Measurements from ENCODE around the gene DAPK3. TPM values are rescaled to one million over a fixed set of nuclear protein-coding genes. Genes with fewer than 3 reads are reported as not detected.
"Not testable (repeated sequence)": the region's sequence is repeated elsewhere in the genome, so short reads cannot be mapped to it uniquely, and the experiment has no call there.

The DAPK3 gene
- total RNA-seq, 2 donors from 2014 or later = 64.5 to 94.9 TPM

DNA sequence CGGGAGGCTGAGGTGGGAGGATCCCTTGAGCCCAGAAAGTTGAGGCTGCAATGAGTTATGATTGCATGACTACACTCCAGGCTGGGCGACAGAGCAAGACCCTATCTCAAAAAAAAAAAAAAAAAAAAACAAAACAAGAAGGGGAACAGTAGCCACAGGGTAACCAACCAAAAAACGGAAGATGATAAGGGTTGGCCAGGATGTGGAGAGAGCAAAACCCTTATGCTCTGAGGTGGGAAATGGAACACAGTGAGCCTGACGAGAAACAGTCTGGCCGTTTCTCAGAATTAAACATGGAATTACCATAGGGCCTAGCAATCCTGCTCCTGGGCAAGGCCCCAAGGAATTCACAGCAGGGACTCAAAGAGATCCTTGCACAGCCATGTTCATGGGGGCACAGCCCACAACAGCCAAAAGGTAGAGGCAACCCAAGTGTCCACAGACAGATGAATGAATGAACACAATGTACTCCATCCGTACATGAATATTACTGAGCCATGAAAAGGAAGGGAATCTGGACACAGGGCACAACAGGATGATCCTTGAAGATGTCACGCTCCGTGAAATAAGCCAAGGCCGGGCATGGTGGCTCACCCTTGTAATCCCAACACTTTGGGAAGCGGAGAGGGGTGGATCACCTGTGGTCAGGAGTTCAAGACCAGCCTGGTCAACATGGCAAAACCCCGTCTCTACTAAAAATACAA, 26.7 kb downstream of the DAPK3 start:
- intact Hi-C loops (cut with DNase I) = no loop called here

DNA sequence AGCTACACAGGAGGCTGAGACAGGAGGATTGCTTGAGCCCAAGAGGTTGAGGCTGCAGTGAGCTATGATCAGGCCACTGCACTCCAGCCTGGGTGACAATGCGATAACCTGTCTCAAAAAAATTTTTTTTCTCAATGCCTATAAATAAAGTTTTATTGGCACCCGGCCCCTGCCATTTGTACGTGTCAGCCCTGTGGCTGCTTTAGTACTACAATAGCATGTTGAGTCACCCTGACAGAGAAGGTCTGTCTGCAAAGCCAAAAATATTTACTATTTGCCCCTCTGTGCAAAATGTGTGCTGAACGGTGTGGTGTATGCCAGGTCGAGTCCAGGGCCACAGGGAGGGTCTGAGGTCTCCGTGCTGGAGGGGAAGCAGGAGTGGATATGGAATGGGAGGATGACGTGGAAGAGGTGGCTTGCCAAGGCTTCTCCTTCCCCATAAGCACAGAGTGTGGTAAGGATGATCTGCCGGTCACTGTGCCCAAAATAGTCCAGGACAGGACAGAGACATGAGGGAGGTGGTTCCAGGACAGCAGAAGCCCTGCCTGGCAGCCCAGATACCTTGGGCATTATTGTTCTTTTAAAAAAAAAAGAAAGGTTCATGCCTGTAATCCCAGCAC, 28.0 kb downstream of the DAPK3 start:
- DNase-seq (ENCODE audit: low spot score) = no peak
- intact Hi-C loops (cut with DNase I) = no loop called here

More for the DNA sequence above, 26.7 kb downstream of the DAPK3 start:
- DNase-seq (ENCODE audit: low spot score) = no peak

DNA sequence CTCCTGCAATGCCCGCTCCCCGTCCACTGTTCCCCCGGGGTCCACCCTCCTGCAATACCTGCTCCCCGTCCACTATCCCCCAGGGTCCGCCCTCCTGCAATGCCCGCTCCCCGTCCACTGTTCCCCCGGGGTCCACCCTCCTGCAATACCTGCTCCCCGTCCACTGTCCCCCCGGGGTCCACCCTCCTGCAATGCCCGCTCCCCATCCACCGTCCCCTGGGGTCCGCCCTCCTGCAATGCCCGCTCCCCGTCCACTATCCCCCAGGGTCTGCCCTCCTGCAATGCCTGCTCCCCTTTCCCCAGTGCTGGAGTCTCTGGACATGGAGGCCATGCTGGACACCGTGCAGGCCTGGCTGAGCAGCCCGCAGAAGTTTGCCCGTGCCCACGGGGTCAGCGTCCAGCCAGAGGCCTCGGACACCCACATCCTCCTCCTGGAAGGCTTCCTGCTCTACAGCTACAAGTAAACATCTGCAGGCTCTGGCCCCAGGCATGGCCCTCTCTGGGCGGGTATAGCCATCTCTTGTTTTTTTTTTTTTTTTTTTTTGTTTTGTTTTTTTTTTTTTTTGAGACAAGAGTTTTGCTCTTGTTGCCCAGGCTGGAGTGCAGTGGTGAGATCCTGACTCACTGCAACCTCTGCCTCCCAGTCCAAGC, 32.5 kb downstream of the DAPK3 start:
- intact Hi-C loops (cut with DNase I) = not testable (repeated sequence)

DNA sequence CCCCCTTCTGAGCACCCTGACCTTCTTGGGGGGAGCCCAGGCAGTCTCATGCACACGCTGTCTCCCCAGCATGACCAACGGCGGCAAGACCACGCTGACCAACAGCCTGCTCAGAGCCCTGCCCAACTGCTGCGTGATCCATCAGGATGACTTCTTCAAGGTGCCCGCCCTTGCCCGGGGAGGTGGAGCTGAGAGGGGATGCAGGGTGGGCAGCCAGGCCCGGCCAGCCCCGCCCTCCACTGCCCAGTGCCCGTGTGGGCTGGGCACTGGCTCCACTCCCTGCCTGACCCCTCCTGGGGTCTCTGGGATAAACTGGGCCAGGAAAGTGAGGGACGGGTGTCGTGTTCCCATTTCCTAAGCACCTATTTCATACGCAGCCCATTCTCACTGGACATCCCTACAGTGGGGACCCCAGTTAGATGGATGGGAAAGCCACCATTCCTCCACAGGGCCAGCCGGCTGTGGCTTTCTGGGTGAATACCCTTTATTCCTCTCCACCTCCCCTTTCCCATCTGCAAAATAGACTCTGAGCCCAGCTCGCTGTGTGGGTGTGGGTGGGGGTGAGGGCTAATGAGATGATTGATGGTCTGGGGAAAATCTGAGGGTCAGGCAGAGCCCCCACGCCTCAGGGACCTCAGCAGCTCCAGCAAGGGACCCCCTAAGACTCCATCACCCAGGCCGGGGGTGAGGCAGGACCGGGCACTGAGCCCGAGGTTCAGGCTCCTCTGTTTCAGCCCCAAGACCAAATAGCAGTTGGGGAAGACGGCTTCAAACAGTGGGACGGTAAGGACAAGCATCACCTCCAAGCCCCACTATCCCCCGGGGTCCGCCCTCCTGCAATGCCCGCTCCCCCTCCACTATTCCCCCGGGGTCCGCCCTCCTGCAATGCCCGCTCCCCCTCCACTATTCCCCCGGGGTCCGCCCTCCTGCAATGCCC, 34.1 kb downstream of the DAPK3 start:
- DNase-seq (ENCODE audit: low spot score) = no peak
- intact Hi-C loops (cut with DNase I) = no loop called here

More for the DNA sequence above, 32.5 kb downstream of the DAPK3 start:
- DNase-seq (ENCODE audit: low spot score) = not testable (repeated sequence)

DNA sequence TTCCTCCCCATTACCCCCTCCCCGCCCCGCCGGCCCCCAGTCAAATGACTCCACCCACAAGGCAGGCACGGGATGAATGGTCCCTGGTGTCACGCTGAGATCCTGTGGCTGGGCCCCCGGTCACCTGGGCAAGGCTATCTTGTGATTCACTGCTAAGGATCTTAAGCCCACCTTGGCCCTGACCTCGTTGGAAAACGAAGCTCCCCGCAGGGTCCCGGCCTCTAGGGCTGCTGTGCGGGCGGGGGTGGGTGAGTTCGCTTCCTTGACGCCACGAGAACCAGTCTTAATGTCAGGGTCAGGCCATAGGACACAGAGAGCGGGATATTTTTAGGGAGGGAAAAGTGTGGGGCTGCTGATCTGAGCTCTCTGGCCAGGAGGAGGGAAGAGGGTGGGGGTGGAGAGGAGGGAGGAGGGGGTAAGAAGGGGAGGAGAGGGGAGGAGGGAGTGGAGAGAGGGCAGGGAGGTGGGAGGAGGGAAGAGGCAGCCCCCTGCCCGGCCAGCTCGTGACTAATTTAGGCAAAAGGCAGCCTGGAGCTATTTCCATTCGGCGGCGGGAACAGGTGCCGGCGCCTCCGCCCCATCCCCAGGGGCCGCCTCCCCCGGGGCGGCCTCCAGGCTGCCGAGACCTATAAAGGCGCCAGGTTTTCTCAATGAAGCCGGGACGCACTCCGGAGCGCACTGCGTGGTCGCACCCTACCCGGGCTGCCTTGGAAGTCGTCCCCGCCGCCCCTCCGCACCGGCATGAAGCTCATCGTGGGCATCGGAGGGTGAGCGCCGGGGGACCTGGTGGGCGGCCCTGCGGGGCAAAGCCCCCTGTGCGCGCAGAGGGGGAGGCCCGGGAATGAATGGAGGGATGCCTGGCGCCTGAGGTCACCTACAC, 37.7 kb downstream of the DAPK3 start, which contains the start of gene NMRK2:
TSS of gene NMRK2 (plus strand) at position 139 of the 880 bp plus-strand sequence. CDS start at position 742, 603 bp downstream.
- no peak for DNase-seq (ENCODE audit: low spot score)
- intact Hi-C loops (cut with DNase I) = no loop called here

DNA sequence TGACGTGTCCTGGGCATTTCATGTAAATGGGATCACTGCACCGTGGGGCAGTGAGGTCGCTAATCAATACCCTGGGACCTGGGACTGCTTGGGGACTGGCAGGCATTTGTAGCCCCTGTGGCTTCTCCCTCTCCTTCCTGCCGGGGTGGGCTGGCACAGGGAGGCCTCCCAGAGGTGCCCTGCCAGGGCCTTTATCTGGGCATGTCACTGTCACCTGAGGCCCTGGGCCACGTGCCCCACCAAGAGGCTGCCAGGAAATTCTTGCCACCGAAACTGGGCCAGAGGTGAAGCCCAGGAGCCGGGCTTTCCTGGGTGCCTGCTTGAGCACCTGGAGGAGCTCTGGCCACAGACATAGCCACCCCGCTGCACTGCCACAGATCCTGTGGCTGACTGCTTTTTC, 39.9 kb downstream of the DAPK3 start:
- intact Hi-C loops (cut with DNase I) = no loop called here
- no peak for DNase-seq (ENCODE audit: low spot score)

DNA sequence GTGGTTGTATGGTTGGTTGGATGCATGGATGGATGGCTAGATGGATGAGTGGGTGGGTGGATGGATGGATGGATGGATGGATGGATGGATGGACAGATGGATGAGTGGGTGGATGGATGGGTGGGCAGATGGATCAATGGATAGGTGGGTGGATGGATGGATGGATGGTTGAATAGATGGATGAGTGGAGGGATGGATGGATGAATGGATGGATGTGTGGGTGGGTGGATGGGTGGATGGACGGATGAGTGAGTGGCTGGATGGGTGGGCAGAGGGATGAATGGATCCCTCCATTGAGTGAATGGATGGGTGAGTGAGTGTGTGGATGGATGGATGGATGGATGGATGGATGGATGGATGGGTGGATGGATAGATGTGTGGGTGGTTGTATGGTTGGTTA, 47.0 kb downstream of the DAPK3 start:
- DNase-seq (ENCODE audit: low spot score) = no peak
- intact Hi-C loops (cut with DNase I) = no loop called here

DNA sequence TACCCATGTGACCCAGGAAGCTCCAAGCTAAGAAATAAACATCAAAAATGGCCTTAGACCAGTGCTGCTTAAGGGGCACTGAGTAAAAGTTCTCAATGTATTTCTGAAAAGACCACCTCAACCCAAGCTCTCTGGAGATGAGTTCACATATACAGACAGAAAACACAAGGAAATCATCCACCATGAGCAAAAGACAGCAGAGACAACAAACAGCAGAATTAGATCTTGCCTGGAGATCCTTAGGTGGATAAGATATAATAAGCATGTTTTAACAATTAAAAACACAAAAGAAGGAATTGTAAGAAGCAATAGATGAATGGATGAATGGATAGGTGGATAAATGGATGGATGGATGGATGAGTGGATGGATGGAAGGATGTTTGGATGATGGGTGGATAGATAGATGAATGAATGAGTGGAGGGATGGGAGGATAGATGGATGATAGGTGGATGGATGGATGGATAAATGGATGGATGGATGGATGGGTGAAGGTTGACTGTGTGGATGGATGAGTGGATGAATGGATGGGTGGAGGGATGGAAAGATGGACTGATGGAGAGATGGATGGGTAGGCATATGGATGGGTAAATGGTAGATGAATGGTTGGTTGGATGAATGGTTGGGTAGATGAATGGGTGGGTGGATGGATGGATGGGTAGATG, 47.7 kb downstream of the DAPK3 start:
- no peak for DNase-seq (ENCODE audit: low spot score)
- intact Hi-C loops (cut with DNase I) = no loop called here

DNA sequence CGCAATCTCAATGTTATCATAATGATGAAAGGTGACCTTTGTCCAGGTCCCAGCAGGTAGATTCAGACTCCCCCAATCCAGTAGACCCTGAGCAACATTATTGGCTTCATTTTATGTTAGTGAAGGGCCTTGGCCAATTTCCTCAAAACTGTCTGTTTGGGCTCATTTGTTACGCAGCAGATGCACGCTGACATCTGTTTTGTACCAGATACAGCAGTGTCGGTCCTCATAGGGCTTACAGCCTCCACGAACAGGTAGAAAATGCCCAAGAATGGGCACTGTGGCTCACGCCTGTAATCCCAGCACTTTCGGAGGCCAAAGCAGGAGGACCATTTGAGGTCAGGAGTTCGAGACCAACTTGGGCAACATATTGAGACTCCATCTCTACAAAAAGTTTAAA, 51.1 kb downstream of the DAPK3 start:
- no peak for DNase-seq (ENCODE audit: low spot score)
- intact Hi-C loops (cut with DNase I) = no loop called here

DNA sequence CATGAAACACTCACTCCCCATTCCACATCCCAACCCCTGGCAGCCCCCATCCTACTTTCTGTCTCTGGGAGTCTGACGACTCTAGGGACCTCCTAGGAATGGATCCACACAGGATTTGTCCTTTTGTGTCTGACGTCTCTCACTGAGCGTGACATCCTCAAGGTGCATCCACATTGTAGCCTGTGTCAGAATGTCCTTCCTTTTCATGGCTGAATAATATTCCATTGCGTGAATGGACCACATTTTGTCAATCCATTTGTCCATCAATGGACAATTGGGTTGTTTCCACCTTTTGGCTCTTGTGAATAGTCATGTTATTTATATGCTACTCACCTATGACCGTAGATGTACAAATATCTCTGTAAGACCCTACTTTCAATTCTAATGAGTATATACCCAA, 54.9 kb downstream of the DAPK3 start:
- no peak for DNase-seq (ENCODE audit: low spot score)
- intact Hi-C loops (cut with DNase I) = no loop called here

DNA sequence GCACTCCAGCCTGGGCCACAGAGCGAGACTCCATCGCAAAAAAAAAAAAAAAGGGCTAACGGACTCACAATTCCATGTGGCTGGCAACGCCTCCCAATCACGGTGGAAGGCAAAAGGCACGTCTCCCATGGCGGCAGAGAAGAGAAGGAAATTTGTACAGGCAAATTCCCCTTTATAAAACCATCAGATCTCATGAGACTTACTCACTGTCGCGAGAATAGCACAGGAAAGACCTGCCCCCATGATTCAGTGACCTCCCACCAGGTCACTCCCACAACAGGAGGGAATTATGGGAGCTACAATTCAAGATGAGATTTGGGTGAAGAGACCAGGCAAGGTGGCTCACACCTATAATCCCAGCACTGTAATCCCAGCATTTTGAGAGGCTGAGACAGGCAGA, 56.7 kb downstream of the DAPK3 start:
- intact Hi-C loops (cut with DNase I) = no loop called here

DNA sequence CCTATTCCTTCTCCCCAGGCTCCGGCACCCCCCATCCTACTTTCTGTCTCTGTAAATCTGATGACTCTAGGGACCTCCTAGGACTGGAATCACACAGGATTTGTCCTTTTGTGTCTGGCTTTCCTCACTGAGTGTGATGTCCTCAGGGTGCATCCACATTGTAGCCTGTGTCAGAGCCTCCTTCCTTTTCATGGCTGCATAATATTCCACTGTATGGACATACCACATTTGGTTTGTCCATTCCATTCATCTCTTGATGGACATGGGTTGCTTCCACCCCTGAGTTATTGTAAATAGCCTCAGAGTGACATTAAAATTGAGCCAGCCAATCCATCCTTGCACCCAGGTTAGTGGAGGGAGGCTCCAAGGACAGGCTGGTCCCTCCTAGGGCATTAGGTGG, 60.8 kb downstream of the DAPK3 start:
- intact Hi-C loops (cut with DNase I) = no loop called here
- no peak for DNase-seq (ENCODE audit: low spot score)

More for the DNA sequence above, 56.7 kb downstream of the DAPK3 start:
- no peak for DNase-seq (ENCODE audit: low spot score)

Small RNA genes within 50 kb of the gene (microRNA-seq; reads per million reads assigned to microRNA genes)
- 0 reads per million in 2 donors for gene MIR637 (ENCODE audit: borderline microRNAs expressed in 2 of 2)

Other genes starting within 250 kb of the DAPK3 start
- gene APBA3, start 209.4 kb downstream of the DAPK3 start, total RNA-seq = 10 to 100 TPM; 10.5 to 13.1 TPM
- 10 to 100 TPM; 45.3 to 58.8 TPM for gene MRPL54, start 208.4 kb downstream of the DAPK3 start, total RNA-seq
- gene RAX2, start 198.9 kb downstream of the DAPK3 start, total RNA-seq = not detected
- 1 to 10 TPM; 1.1 to 2.8 TPM for gene MATK, start 184.7 kb downstream of the DAPK3 start, total RNA-seq
- not detected for gene ZFR2, start 102.1 kb downstream of the DAPK3 start, total RNA-seq
- gene ATCAY, start 90.4 kb downstream of the DAPK3 start, total RNA-seq = under 1 TPM in 1 of 2 donors, not detected in 1; 0.05 TPM
- 1 to 10 TPM in 1 of 2 donors, under 1 TPM in 1; 0.51 to 2.3 TPM for gene NMRK2, start 38.0 kb downstream of the DAPK3 start, total RNA-seq
- 1,000 to 10,000 TPM; 1,536 to 1,555 TPM for gene EEF2, start 14.4 kb upstream of the DAPK3 start, total RNA-seq
- 10 to 100 TPM; 14.4 to 16.1 TPM for gene PIAS4, start 36.6 kb upstream of the DAPK3 start, total RNA-seq
- gene ZBTB7A, start 95.8 kb upstream of the DAPK3 start, total RNA-seq = 10 to 100 TPM; 41.8 to 50.6 TPM
- 10 to 100 TPM; 82.8 to 88.4 TPM for gene MAP2K2, start 153.0 kb upstream of the DAPK3 start, total RNA-seq
- gene CREB3L3, start 182.5 kb upstream of the DAPK3 start, total RNA-seq = not detected
- gene SIRT6, start 211.5 kb upstream of the DAPK3 start, total RNA-seq = 10 to 100 TPM; 16.4 to 18.4 TPM
- under 1 TPM; 0.69 to 1.00 TPM for gene ANKRD24, start 211.6 kb upstream of the DAPK3 start, total RNA-seq